Activated CD4-positive, alpha-beta memory T cell treated with anti-CD3 and anti-CD28 coated beads, Interleukin-2, amount 10 ng/mL, durations not matched to agents 7 days and 5 days (primary cell): Measurements from ENCODE around the gene OPA1. TPM values are rescaled to one million over a fixed set of nuclear protein-coding genes. Genes with fewer than 3 reads are reported as not detected.

Experiments used
- CTCF ChIA-PET: fragments of 350-600 bp; sonication (Branson Sonifier 250); formaldehyde crosslinking; loops from one replicate; lab custom pipeline; 2021; ENCODE audit warnings: antibody characterized with exemption, inconsistent platforms; lab: Charles Lee
- POLR2A ChIA-PET: fragments of 350-600 bp; sonication (Branson Sonifier 250); formaldehyde crosslinking; loops from one replicate; lab custom pipeline; 2021; ENCODE audit warnings: antibody characterized with exemption; lab: Charles Lee
- DNase-seq: peaks from one replicate; pipeline ENCODE4 v3.0.0-alpha.2; 2020
- H3K27ac Mint-ChIP-seq: one replicate; pipeline ENCODE4 v1.8.0; 2021; ENCODE audit warnings: mild to moderate bottlenecking, mixed read lengths
- H3K27me3 Mint-ChIP-seq: one replicate; pipeline ENCODE4 v1.8.0; 2021; ENCODE audit warnings: mixed read lengths
- H3K36me3 Mint-ChIP-seq: one replicate; pipeline ENCODE4 v1.8.0; 2021; ENCODE audit warnings: low read depth, mixed read lengths
- H3K4me1 Mint-ChIP-seq: one replicate; pipeline ENCODE4 v1.8.0; 2021; ENCODE audit warnings: mixed read lengths
- H3K4me3 Mint-ChIP-seq: one replicate; pipeline ENCODE4 v1.8.0; 2021; ENCODE audit warnings: mild to moderate bottlenecking, mixed read lengths
- H3K9me3 Mint-ChIP-seq: one replicate; pipeline ENCODE4 v1.8.0; 2021; ENCODE audit warnings: mixed read lengths
- total RNA-seq, 2 experiments: library from RNA; stranded (reverse); gene quantifications; one replicate each; pipeline ENCODE4 v1.2.3, GENCODE V29; 2021

The OPA1 gene, protein sequence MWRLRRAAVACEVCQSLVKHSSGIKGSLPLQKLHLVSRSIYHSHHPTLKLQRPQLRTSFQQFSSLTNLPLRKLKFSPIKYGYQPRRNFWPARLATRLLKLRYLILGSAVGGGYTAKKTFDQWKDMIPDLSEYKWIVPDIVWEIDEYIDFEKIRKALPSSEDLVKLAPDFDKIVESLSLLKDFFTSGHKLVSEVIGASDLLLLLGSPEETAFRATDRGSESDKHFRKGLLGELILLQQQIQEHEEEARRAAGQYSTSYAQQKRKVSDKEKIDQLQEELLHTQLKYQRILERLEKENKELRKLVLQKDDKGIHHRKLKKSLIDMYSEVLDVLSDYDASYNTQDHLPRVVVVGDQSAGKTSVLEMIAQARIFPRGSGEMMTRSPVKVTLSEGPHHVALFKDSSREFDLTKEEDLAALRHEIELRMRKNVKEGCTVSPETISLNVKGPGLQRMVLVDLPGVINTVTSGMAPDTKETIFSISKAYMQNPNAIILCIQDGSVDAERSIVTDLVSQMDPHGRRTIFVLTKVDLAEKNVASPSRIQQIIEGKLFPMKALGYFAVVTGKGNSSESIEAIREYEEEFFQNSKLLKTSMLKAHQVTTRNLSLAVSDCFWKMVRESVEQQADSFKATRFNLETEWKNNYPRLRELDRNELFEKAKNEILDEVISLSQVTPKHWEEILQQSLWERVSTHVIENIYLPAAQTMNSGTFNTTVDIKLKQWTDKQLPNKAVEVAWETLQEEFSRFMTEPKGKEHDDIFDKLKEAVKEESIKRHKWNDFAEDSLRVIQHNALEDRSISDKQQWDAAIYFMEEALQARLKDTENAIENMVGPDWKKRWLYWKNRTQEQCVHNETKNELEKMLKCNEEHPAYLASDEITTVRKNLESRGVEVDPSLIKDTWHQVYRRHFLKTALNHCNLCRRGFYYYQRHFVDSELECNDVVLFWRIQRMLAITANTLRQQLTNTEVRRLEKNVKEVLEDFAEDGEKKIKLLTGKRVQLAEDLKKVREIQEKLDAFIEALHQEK
- 10 to 100 TPM; 61.0 to 66.4 TPM for total RNA-seq

DNA sequence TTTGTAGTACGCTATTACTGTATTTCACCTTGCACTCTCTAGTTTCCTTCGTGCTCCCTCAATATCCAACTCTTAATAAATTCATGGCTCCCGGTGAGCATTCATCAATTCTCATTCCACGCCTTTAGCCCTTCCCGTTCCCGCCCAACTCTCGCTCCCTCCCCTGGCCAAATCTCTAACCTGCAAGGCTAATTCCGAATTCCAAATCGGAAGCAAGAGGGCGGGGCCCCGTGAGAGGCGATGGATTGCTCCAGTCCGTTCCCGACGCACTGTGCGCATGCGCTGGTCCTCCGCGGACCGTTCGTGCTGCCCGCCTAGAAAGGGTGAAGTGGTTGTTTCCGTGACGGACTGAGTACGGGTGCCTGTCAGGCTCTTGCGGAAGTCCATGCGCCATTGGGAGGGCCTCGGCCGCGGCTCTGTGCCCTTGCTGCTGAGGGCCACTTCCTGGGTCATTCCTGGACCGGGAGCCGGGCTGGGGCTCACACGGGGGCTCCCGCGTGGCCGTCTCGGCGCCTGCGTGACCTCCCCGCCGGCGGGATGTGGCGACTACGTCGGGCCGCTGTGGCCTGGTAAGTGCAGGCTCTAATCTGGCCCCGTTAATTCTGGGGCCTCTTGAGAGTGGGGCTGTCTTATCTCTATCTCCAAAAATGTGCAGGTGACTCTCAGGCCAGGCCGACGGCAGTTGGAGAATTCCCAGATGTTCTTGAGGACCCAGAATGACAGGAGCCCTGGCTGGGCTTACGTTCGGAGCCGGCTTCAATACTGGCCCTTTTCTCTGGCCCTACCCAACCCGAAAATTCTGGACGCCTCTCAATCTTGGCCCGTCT is at the start of gene OPA1:
Gene OPA1, plus strand, starts transcription at position 368 of the 827 bp plus-strand sequence. Its CDS starts 170 bp downstream, at position 538.
- ChIA-PET CTCF (no interaction called here), POLR2A (no interaction called here)
- DNase-seq = peak; percentile 93
- Mint-ChIP-seq H3K9me3 (no peaks in the 10 kb centered on the region), H3K4me1 (peaks cover 50% of the 10 kb centered on the region), H3K27me3 (no peaks in the 10 kb centered on the region), H3K36me3 (peaks cover 21% of the 10 kb centered on the region), H3K27ac (peak within 1 kb of the TSS; percentile 95), H3K4me3 (peak within 1 kb of the TSS; percentile 97)

DNA sequence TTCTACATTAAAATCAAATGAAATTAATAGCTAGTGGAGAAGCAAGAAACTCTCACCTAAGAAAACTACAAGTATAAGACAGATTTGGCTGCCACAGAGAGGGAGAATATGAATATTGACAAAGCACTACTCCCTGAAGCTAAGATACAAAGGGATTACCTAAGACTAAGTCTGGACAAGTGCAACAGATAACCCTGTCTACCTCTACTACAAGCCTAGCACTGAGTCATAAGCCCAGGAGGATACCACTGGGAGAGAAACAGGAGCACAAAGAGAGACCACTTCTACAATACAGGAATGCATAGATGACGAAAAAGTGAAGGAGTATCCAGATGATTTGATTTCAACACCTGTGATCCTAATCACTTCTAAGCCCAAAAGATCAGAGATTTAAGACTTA is 48.7 kb upstream of the OPA1 start:
- ChIA-PET CTCF (no interaction called here), POLR2A (no interaction called here)
- no peak for DNase-seq
- no peaks in the 10 kb centered on the region for H3K27me3 Mint-ChIP-seq
- no peaks in the 10 kb centered on the region for H3K36me3 Mint-ChIP-seq
- H3K27ac Mint-ChIP-seq = no peak overlapping the region
- H3K9me3 Mint-ChIP-seq = no peaks in the 10 kb centered on the region
- H3K4me1 Mint-ChIP-seq = no peaks in the 10 kb centered on the region
- H3K4me3 Mint-ChIP-seq = no peak overlapping the region

DNA sequence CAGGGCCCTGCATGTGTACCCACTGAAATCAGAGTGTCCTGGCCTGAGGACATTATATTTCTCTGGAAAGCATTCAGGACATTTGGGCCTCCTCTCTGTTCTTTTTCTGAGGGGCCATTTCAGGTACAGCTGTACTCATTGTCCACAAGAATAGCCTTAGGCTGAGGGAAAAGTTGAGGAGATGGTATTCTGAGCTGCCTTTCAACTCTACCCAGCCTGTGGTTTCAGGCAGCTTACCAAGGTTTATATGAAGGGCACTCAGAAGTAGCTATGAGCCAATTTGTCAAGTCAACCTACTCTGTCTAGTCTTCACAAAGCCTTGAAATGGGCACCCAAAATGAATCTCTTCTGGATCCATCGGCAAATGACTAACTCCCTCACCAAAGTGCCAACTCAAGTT is 47.7 kb upstream of the OPA1 start:
- no peaks in the 10 kb centered on the region for H3K9me3 Mint-ChIP-seq
- H3K27me3 Mint-ChIP-seq = no peaks in the 10 kb centered on the region
- H3K4me3 Mint-ChIP-seq = no peak overlapping the region
- ChIA-PET CTCF (no interaction called here), POLR2A (no interaction called here)
- DNase-seq = no peak
- H3K27ac Mint-ChIP-seq = no peak overlapping the region
- no peaks in the 10 kb centered on the region for H3K36me3 Mint-ChIP-seq
- H3K4me1 Mint-ChIP-seq = no peaks in the 10 kb centered on the region

DNA sequence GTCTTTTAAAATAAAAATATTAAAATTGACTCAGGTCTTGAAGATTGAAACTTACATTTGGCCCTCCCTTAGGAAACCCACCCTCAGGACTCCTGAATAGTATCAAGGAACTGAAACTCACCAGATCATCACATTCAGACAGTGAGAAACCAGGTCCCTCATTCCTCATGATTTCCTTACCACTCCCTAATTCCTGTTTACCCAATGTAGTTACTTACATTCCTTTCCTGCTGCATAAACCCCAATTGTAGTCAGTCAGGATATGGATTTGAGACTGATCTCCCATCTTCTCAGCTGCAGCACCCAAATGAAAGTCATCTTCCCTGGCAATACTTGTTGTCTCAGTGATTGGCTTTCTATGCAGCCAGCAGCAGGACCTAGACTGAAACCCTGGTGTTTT is 46.9 kb upstream of the OPA1 start:
- POLR2A ChIA-PET = no interaction called here
- CTCF ChIA-PET = no interaction called here
- no peaks in the 10 kb centered on the region for H3K4me1 Mint-ChIP-seq

DNA sequence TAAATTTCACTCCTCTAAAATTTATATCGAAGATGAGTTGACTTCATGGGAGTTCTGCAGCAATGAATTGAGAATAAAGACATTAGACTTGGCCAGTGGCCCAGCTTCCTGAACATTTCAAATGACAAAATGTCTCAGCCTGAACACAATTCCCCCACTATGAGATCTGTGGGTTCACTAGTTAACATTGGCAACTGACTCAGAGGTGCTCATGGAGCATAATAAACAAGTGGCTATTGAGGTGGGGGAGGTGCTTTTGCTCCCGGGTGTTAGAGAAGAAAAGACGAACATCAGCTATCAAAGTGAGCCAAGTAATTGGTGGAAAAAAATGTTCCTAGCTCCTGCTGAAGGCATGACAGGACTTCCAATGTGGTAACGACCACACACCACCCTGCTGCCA is 44.6 kb upstream of the OPA1 start:
- Mint-ChIP-seq H3K27ac (no peak overlapping the region), H3K9me3 (no peaks in the 10 kb centered on the region), H3K36me3 (no peaks in the 10 kb centered on the region), H3K4me1 (no peaks in the 10 kb centered on the region), H3K27me3 (no peaks in the 10 kb centered on the region), H3K4me3 (no peak overlapping the region)
- CTCF ChIA-PET = no interaction called here
- POLR2A ChIA-PET = no interaction called here
- no peak for DNase-seq

More for the DNA sequence above, 46.9 kb upstream of the OPA1 start:
- H3K27me3 Mint-ChIP-seq = no peaks in the 10 kb centered on the region
- no peaks in the 10 kb centered on the region for H3K9me3 Mint-ChIP-seq
- H3K27ac Mint-ChIP-seq = no peak overlapping the region
- no peaks in the 10 kb centered on the region for H3K36me3 Mint-ChIP-seq
- no peak for DNase-seq
- H3K4me3 Mint-ChIP-seq = no peak overlapping the region

DNA sequence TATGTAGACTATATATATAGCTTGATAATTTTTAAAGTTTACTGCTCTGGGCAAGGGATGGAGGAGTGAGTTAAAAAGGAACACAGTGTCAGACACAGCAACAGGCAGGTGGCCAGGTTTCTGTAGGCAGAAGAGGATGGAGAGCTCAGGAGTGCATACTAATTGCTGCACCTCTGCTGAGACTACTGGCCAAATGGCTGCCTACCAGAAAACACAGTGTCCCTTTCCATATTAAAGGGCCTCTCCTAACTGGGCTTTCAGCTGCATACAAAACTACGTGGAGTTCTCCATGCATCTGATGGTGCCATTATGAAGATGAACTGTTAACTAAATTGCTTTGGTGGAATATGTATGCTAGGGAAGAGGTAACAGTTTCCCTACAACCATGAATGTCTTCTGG is 40.1 kb upstream of the OPA1 start:
- no peak for DNase-seq
- Mint-ChIP-seq H3K27me3 (peaks cover 3% of the 10 kb centered on the region), H3K4me1 (no peaks in the 10 kb centered on the region), H3K4me3 (no peak overlapping the region), H3K9me3 (no peaks in the 10 kb centered on the region), H3K36me3 (no peaks in the 10 kb centered on the region), H3K27ac (no peak overlapping the region)
- CTCF ChIA-PET = no interaction called here
- POLR2A ChIA-PET = no interaction called here

DNA sequence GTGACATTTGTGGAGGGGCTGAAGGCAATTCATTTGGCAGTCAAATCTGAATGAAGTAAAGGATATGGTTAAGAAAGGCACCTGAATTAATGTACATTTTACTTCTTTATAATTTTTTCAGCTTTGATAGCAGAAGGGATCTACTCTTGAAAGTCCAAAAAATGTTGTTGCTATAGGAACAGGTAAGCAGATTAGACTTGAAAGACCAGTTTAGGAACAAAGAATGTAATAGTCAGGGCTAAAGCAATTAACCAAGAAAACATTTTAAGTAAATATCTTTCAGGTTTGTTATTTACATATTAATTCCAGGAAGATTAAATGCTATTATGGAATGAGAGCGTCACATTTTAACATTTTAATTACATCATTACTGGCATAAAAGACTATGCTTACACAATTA is 39.4 kb upstream of the OPA1 start:
- H3K27ac Mint-ChIP-seq = no peak overlapping the region
- H3K4me1 Mint-ChIP-seq = no peaks in the 10 kb centered on the region
- no peak overlapping the region for H3K4me3 Mint-ChIP-seq
- H3K9me3 Mint-ChIP-seq = no peaks in the 10 kb centered on the region
- POLR2A ChIA-PET = no interaction called here
- CTCF ChIA-PET = no interaction called here
- peaks cover 3% of the 10 kb centered on the region for H3K27me3 Mint-ChIP-seq
- no peak for DNase-seq
- H3K36me3 Mint-ChIP-seq = no peaks in the 10 kb centered on the region

DNA sequence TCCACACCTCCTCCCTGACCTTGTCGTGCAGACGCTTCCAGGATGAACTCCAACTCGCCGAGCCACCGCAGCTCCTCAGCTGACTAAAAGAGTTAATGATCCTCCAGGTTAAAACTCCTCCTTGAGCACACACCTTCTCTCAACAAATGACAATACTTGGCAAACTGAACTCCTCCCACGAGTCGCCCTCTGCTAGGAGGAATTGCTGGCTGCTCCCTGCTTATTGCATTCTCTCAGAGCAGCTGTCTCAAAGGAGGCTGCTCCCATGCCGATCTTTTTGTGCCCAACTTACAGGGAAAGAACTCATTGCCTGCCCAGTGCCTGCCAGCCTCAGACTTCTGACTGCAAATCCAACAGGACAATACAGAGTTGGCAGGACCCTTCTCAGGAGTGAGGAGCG is 38.2 kb upstream of the OPA1 start, which contains the start of gene ATP13A4:
Gene ATP13A4, minus strand, starts transcription at position 85 of the 400 bp plus-strand sequence. CDS start 96 bp downstream, outside the sequence.
- CTCF ChIA-PET = no interaction called here

DNA sequence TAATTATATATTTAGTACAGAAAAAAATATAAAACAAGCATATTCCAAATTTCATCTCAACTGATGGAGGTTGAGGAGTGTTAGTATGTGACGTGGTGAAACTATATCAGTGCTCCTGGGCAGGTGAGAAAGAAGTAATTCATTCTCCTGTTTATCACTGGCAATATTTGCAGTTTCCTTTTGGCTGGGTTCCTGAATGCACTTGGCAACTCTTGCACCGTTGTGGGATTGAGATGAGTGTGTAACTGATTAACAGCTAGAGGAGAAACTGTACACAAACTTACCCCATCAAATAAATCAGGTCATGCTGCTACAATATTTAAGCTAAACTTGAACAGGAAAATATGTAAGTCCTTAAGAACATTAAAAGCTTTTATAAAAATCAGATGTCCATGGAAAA is 36.2 kb upstream of the OPA1 start:
- ChIA-PET CTCF (no interaction called here), POLR2A (no interaction called here)
- Mint-ChIP-seq H3K4me3 (no peak overlapping the region), H3K27ac (no peak overlapping the region), H3K4me1 (no peaks in the 10 kb centered on the region), H3K9me3 (no peaks in the 10 kb centered on the region), H3K27me3 (peaks cover 3% of the 10 kb centered on the region), H3K36me3 (no peaks in the 10 kb centered on the region)
- no peak for DNase-seq

More for the DNA sequence above, 38.2 kb upstream of the OPA1 start, which contains the start of gene ATP13A4:
- H3K4me3 Mint-ChIP-seq = no peak within 1 kb of the TSS
- POLR2A ChIA-PET = no interaction called here
- no peak for DNase-seq
- H3K4me1 Mint-ChIP-seq = no peaks in the 10 kb centered on the region
- H3K36me3 Mint-ChIP-seq = no peaks in the 10 kb centered on the region
- peaks cover 3% of the 10 kb centered on the region for H3K27me3 Mint-ChIP-seq
- H3K27ac Mint-ChIP-seq = no peak within 1 kb of the TSS
- no peaks in the 10 kb centered on the region for H3K9me3 Mint-ChIP-seq

DNA sequence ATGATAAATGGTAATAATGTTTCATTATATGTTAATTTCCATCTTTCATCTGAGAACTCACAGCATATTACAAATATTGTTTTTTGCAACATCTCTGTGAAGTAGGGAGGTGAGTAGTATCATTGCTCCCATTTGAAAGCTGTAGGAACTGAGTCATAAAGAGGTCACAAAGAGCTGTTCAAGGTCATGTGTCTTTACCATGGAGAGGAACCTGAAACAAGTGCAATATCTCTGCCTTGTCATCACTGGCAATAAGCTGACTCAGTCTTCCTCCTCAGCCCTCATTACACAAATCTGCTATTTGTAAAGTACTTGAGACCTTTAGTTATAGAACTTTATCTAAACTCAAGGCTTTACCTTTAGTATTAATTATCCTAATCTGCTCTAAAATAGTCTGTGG is 33.9 kb upstream of the OPA1 start:
- DNase-seq = no peak
- ChIA-PET POLR2A (interaction anchor here (1.0 kb wide), 2 partner anchors 10 to 41 kb away, joined by 3 read pairs; no protein-coding TSS in a partner anchor), CTCF (interaction anchor here (0.9 kb wide), 1 partner anchor 14 kb away, joined by 3 read pairs; no protein-coding TSS in a partner anchor)
- Mint-ChIP-seq H3K36me3 (no peaks in the 10 kb centered on the region), H3K4me3 (no peak overlapping the region), H3K4me1 (no peaks in the 10 kb centered on the region), H3K9me3 (no peaks in the 10 kb centered on the region), H3K27me3 (peaks cover 3% of the 10 kb centered on the region), H3K27ac (no peak overlapping the region)

DNA sequence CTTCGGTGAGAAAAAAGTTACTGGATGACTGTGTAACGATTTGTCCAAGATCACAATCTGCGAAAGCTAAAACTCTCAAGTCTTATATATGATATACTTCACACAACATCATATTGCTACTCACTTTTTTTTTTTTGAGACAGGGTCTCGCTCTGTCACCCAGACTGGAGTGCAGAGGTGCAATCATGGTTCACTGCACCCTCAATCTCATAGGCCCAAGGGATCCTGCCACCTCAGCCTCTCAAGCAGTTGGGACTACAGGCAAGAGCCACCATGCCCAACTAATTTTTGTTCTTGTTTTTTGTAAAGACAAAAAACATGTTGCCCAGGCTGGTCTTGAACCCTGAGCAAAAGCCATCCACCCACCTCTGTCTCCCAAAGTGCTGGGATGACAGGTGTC is 32.9 kb upstream of the OPA1 start:
- no peak for DNase-seq
- Mint-ChIP-seq H3K4me1 (no peaks in the 10 kb centered on the region), H3K36me3 (no peaks in the 10 kb centered on the region), H3K4me3 (no peak overlapping the region), H3K27ac (no peak overlapping the region), H3K27me3 (no peaks in the 10 kb centered on the region), H3K9me3 (no peaks in the 10 kb centered on the region)
- ChIA-PET POLR2A (interaction anchor here (1.0 kb wide), 2 partner anchors 9 to 42 kb away, joined by 3 read pairs; no protein-coding TSS in a partner anchor), CTCF (no interaction called here)

DNA sequence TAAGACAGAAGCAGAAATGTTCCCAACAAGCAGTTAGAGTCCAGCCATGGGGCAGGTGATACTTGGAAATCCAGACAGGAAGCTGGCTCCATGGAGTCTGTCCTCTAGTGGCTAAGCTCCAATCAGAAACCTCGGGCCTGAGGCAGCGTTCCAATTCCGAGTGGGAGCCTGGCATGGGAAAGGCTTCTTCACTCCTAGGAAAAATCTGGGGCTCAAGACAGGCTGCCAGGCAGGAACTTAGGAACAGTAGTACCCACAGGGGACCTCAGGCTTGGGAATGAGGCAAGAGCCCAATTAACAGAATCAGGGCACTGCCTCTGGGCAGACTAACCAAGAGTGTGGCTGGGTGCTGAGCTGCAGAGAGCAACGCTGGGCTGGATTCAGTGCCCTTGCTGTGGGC is 32.1 kb upstream of the OPA1 start:
- DNase-seq = no peak
- Mint-ChIP-seq H3K9me3 (no peaks in the 10 kb centered on the region), H3K4me3 (no peak overlapping the region), H3K27me3 (no peaks in the 10 kb centered on the region), H3K36me3 (no peaks in the 10 kb centered on the region), H3K4me1 (no peaks in the 10 kb centered on the region), H3K27ac (no peak overlapping the region)
- POLR2A ChIA-PET = no interaction called here
- CTCF ChIA-PET = no interaction called here
